NB4 (cell line): Measurements from ENCODE around the gene ZXDA.

Source experiments
- CTCF ChIP-seq: IDR thresholded peaks from one replicate; pipeline ENCODE4 v1.5.1; 2012; ENCODE audit warnings: low read depth, low read length
- POLR2A ChIP-seq: IDR thresholded peaks from 2 replicates; pipeline ENCODE4 v1.6.1; 2011; ENCODE audit warnings: mild to moderate bottlenecking; ENCODE audit not compliant: insufficient read length; ENCODE audit errors: extremely low read depth

GRCh38 chrX:57952320-57952678, 42.0 kb upstream of the ZXDA start:
- TF ChIP-seq CTCF (no peak), POLR2A (no peak)
